GM12875 (cell line): Measurements from ENCODE around the gene ARRDC1.

ENCODE experiments used
- H3K4me3 ChIP-seq: one replicate; pipeline ENCODE4 v1.5.1; 2011; ENCODE audit warnings: low read depth, low read length, control low read depth
- TF ChIP-seq, protein P1 (sequence below): IDR thresholded peaks from 2 replicates; pipeline ENCODE4 v1.5.1; 2011; ENCODE audit warnings: low read depth, mild to moderate bottlenecking, control low read depth, inconsistent platforms, low read length, moderate library complexity, borderline replicate concordance; ENCODE audit not compliant: insufficient read depth

Gene ARRDC1

DNA sequence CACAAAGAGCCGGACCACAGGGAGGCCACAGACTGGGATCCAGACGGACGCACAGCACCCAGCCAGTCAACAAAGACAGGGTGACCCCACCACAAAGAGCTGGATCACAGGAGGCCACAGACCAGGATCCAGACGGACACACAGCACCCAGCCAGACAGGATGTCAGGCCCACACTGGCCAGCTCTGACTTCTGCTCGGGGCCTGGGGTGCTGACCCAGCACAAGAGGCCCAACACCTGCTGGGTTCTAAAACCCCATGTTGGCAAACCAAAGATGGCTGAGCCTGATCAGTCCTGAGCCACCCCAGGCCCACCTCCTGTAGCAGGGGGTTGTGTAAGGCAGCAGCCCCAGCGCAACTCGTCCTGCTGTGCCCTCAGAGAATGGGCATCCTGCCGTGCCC lies 21.5 kb upstream of the ARRDC1 start:
- H3K4me3 ChIP-seq = no peak overlapping the region
- TF ChIP-seq, protein P1, sequence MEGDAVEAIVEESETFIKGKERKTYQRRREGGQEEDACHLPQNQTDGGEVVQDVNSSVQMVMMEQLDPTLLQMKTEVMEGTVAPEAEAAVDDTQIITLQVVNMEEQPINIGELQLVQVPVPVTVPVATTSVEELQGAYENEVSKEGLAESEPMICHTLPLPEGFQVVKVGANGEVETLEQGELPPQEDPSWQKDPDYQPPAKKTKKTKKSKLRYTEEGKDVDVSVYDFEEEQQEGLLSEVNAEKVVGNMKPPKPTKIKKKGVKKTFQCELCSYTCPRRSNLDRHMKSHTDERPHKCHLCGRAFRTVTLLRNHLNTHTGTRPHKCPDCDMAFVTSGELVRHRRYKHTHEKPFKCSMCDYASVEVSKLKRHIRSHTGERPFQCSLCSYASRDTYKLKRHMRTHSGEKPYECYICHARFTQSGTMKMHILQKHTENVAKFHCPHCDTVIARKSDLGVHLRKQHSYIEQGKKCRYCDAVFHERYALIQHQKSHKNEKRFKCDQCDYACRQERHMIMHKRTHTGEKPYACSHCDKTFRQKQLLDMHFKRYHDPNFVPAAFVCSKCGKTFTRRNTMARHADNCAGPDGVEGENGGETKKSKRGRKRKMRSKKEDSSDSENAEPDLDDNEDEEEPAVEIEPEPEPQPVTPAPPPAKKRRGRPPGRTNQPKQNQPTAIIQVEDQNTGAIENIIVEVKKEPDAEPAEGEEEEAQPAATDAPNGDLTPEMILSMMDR = no peak

DNA sequence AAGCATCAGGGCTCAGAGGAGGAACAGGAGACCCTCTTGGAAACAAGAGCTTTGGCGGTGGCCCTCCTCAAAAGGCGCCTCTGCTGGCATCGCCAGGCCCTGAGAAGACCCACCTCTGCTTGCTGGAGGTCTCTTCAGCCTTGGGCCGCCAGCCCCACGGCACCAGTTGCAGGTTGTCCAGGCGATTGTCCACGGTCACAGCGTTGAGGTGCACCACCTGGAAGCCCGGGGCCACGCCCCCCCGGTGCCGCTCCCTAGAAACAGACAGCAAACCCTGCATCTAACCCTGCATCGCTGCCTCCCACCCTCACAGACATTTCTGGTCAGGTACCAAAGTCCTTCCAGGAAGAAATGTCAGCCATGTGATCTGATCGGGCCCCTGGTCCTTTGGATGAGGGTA lies 18.6 kb upstream of the ARRDC1 start:
- TF ChIP-seq, protein P1 = no peak
- no peak overlapping the region for H3K4me3 ChIP-seq

DNA sequence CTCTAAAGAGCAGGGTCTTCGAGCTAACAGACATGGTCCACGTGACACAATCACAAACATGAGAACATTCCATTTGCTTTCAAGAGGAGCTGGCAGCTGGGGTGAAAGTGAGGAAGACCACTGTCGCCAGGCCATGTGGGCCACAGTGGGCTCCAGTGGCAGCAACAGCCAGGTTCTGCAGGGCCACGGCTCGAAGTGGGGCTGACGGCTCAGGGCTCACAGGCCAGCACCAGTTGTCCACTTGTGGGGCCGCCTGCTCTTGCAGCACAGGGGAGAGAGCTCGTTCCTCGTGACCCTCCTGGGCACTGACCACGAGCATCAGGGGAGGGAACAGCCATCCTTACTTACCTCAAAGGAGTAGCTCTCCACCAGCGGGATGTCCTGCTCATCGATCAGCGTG lies 17.2 kb upstream of the ARRDC1 start:
- H3K4me3 ChIP-seq = no peak overlapping the region
- TF ChIP-seq, protein P1 = no peak

DNA sequence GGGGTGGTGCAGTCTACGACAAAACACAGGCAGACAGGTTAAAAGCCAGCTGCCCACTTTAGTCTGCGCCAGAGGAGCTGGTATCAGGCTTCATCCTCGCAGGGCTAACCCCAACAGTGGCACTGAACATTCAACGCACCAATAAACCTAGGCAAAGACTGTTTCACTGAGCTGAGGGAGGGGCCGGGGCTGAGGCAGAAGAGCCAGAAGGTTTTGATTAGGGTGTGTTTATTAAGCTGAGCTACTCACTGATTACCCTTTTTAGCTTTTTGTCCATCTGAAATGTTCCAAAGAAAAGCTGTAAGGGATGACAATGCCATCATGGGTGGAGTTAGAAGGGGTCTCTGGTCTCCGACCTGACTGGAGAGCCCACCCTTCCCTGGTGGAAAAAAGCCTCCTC lies 16.6 kb upstream of the ARRDC1 start:
- TF ChIP-seq, protein P1 = no peak
- H3K4me3 ChIP-seq = peak overlapping the region; percentile 79

DNA sequence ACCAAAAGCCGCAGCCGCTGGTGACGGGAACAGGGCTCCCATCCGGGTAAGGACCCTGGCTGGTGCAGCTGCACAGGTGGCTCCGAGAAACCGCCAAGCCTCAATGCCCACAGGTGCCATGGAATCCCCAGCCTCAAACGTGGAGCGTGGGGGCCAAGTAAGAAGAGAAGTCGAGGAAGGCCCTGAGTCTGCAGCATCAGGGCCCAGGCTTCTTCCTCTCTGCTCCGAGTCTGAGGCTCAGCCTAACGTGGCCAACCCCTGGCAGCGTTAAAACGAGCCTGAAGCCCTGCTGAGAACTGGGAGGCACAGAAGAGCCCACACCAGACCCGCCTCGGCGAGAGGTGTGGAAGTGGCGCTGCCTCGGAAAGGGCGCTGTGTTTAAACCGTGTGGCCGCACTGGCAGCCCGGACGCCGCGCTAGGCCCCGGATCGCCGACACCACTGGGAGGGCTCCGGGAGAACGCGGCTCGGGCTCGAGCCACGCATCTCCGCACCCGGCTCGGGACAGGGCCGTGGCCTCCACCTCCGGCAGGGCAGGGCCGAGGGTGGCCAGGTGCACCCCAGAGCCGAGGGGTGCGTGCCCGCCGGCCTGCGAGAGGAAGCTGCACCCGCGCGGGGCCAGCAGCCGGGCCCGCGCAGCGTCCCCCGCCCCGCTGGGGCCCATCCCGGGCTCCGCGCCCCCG lies 15.9 kb upstream of the ARRDC1 start:
- TF ChIP-seq, protein P1 = no peak

DNA sequence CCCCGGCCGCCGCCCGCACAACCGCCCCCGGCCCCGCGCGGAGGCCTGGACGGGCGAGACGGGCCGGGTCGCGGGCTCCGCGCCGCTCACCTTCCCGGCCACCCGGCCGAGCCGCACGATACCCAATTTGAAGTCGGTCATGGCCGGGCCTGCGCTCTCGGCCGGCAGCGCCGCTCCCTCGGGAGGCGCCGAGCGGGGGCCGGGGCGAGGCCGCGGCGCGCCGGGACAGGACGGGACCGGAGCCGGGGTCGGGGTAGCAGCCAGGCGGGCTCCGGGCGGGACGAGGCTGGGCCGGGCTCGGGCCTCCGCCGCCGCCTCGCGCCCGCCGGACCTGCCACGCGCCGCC lies 15.4 kb upstream of the ARRDC1 start:
- H3K4me3 ChIP-seq = peak overlapping the region; percentile 79
- TF ChIP-seq, protein P1 = no peak

More for the DNA sequence above, 15.9 kb upstream of the ARRDC1 start:
- H3K4me3 ChIP-seq = peak overlapping the region; percentile 79

DNA sequence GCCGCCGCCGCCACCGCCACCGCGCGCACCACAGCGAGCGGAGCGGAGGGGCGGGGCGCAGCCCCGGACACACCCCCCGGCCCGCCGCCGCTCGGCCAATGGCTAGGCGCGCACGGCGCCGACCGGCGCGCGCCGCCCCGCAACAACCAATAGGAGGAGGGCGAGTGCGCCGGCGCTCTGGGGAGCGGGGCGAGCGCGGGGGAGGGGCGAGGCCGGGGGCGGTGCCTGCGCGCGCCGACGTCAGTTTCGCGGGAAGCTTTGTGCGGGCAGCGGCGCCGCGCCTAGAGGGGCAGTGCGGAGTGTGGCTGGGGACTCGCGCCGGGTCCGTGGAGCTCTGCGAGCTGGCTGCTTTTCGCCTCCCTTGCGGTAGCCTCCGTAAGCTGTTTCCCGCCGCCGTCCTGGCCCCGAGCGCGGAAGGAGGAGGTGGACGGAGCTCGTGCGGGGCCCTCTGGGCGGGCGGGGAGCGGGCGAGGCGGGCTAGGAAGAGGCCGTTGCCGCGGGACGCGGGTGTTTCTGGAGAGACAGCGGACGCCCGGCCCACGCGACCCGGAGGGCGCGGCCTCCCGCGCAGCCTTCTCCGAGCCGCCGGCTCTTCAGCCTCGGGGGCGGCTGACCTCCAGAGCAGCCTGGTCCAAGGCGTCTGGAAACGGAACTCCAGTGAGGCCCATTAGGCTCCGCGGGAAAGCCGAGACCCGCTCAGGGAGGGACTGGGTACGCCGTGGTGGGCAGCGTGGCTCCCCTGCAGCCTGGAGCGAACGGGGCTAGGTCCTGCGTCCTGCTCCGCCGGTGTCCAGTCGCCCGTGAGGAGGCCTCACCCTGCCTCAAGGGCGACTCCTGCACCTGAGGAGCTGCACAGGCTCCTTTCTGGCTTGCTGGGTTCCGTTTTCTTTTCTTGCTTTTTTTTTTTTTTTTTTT lies 14.8 kb upstream of the ARRDC1 start, which contains the start of gene ZMYND19:
Gene ZMYND19 (minus strand): TSS at position 44 of the 915 bp plus-strand sequence. CDS start 249 bp downstream, outside the sequence.
- peak within 1 kb of the TSS; percentile 79 for H3K4me3 ChIP-seq
- TF ChIP-seq, protein P1 = no peak
